Adrenal gland (tissue), 12 donors: ENCODE measurements around the gene SUSD1. TPM values are rescaled to one million over a fixed set of nuclear protein-coding genes. Genes with fewer than 3 reads are reported as not detected.

Experiments
- DNase-seq, 7 donors: peaks; one replicate each; pipeline ENCODE4 v3.0.0-alpha.2; 2019 to 2020
- H3K27ac ChIP-seq, 5 donors: fragments of 200-600 bp; sonication (generic) in 4 of 5; 1 replicate in 3 of 5; 2 replicates in 2 of 5; pipeline versions ENCODE4 v1.5.1 to v1.8.0; 2016 to 2020; ENCODE audit warnings: mild to moderate bottlenecking in 1 of 5
- H3K27me3 ChIP-seq: fragments of 200-600 bp; 2 replicates; pipeline ENCODE4 v1.8.0; 2021
- H3K36me3 ChIP-seq, 2 donors: fragments of 200-600 bp; replicated peaks in 1 of 2; 1 replicate in 1 of 2; 2 replicates in 1 of 2; pipeline versions ENCODE4 v1.5.1 to v1.8.0; 2018 to 2022
- H3K4me1 ChIP-seq, 2 donors: fragments of 200-600 bp; replicated peaks in 1 of 2; 1 replicate in 1 of 2; 2 replicates in 1 of 2; pipeline versions ENCODE4 v1.5.1 to v1.8.0; 2018 to 2021
- H3K4me3 ChIP-seq, 4 donors: fragments of 200-600 bp; sonication (generic) in 3 of 4; one replicate each; pipeline ENCODE4 v1.5.1; 2016 to 2018
- H3K9me3 ChIP-seq, 3 donors: fragments of 200-600 bp; sonication (generic) in 1 of 3; replicated peaks in 1 of 3; 1 replicate in 2 of 3; 2 replicates in 1 of 3; pipeline versions ENCODE4 v1.5.1 to v1.8.0; 2016 to 2021
- CTCF ChIP-seq, 6 experiments: fragments of 450-650 bp in 4 of 6; fragments of 200-600 bp in 2 of 6; sonication (generic) in 1 of 6; IDR thresholded peaks; 1 replicate in 5 of 6; 2 replicates in 1 of 6; pipeline versions ENCODE4 v1.5.1 to v1.8.0; 2016 to 2021; ENCODE audit warnings: antibody characterized with exemption in 6 of 6, mild to moderate bottlenecking in 2 of 6, moderate library complexity in 1 of 6
- POLR2A ChIP-seq, 2 donors: fragments of 450-650 bp; IDR thresholded peaks; one replicate each; pipeline ENCODE4 v1.6.1; 2017; ENCODE audit warnings: antibody characterized with exemption in 2 of 2, mild to moderate bottlenecking in 2 of 2, moderate library complexity in 1 of 2
- WGBS, 4 donors: extraction: QIAGEN DNeasy Blood & Tissue Kit in 2 of 4; methylation state at CpG; one replicate each; pipeline versions ENCODE4 v1.1.5 to v1.1.7; 2013 to 2017; 5-methylcytosine and 5-hydroxymethylcytosine counted together
- intact Hi-C, 2 donors: fragments of 100-400 bp; cut with DNase I; formaldehyde crosslinking; loops; one replicate each; pipeline versions ENCODE4 v1.14.1 to v1.15.0; 2022 to 2023
- polyA plus RNA-seq, 3 donors: library from polyadenylated mRNA; stranded (reverse); fragments of 200-250 nt in 2 of 3; fragments of 350-450 nt in 1 of 3; fragmentation: Illumina TruSeq in 1 of 3; extraction: RNeasy Lipid Tissue Mini Kit (QIAGEN cat#74804) in 1 of 3; gene quantifications; one replicate each; pipeline ENCODE4 v1.2.3, GENCODE V29; 2013 to 2014
- total RNA-seq, 9 donors: library from RNA; depleted of rRNA in 4 of 9; stranded (reverse); fragments of >200 nt in 4 of 9; fragments of 120-200 nt in 1 of 9; fragmentation: NEBNext Ultra II Directional in 1 of 9; extraction: Animal tissue kit (Norgen Biotek cat#: 25700) in 1 of 9; gene quantifications; one replicate each; pipeline versions ENCODE4 v1.1.0 to v1.2.4, GENCODE V29; 2013 to 2023
- donor health status: healthy with polysubstance abuse.
- donor health status: Bipolar disorder and iron deficiency.
- donor health status: DM: yes; HTN: yes; CAD: no.
- donor health status: DM: no; HTN: no; CAD: no.
- donor health status: DM: no; HTN: no; CAD: no.
- donor health status: DM: yes; HTN: yes; CAD: no.

The SUSD1 gene
- total and polyA plus RNA-seq, 12 donors = 4.7 to 37.0 (median 20.8) TPM

- Histone ChIP-seq H3K36me3 (no peaks in the 10 kb centered on the region), H3K27ac (peak overlapping the region in 2 of 5 donors; percentile 23 to 56), H3K27me3 (no peaks in the 10 kb centered on the region), H3K4me1 (peaks cover 10 to 23% of the 10 kb centered on the region in 2 donors), H3K4me3 (no peak overlapping the region), H3K9me3 (no peaks in the 10 kb centered on the region)
- 64 to 72% (median 68%) methylated on average over 4 of the region's 4 CpGs for WGBS, 4 donors
- intact Hi-C loops = no loop called here
- DNase-seq = no peak
- TF ChIP-seq POLR2A (IDR thresholded peaks at IDR 0.05) (no peak), CTCF (IDR thresholded peaks at IDR 0.05) (no peak)
These were observed 125.1 kb downstream of the SUSD1 start for GRCh38 chr9:112049811-112050516.

- 30 to 49% (median 38%) methylated on average over 11 of the region's 11 CpGs for WGBS, 4 donors
- H3K4me3 ChIP-seq = no peak overlapping the region
- H3K27ac ChIP-seq = peak overlapping the region in 3 of 5 donors; percentile 43 to 56 (median 46)
- DNase-seq = peak in 1 of 7 donors; percentile 24
- intact Hi-C loops = no loop called here
- peaks cover 10 to 23% of the 10 kb centered on the region in 2 donors for H3K4me1 ChIP-seq
- no peaks in the 10 kb centered on the region for H3K36me3 ChIP-seq
- TF ChIP-seq POLR2A (IDR thresholded peaks at IDR 0.05) = no peak
- no peak for TF ChIP-seq CTCF (IDR thresholded peaks at IDR 0.05)
- H3K27me3 ChIP-seq = no peaks in the 10 kb centered on the region
- H3K9me3 ChIP-seq = no peaks in the 10 kb centered on the region
These were observed 126.0 kb downstream of the SUSD1 start for GRCh38 chr9:112048924-112049691.

- no peak for DNase-seq
- intact Hi-C loops = no loop called here
- Histone ChIP-seq H3K9me3 (no peaks in the 10 kb centered on the region), H3K27me3 (no peaks in the 10 kb centered on the region), H3K4me3 (no peak overlapping the region), H3K27ac (no peak overlapping the region), H3K36me3 (no peaks in the 10 kb centered on the region), H3K4me1 (peaks cover 10 to 23% of the 10 kb centered on the region in 2 donors)
- no peak for TF ChIP-seq CTCF (IDR thresholded peaks at IDR 0.05)
- TF ChIP-seq POLR2A (IDR thresholded peaks at IDR 0.05) = no peak
These were observed 127.5 kb downstream of the SUSD1 start for GRCh38 chr9:112047538-112048066.

- intact Hi-C loops = no loop called here
These were observed 128.9 kb downstream of the SUSD1 start for GRCh38 chr9:112046181-112046580.

More at GRCh38 chr9:112046181-112046580, 128.9 kb downstream of the SUSD1 start:
- TF ChIP-seq CTCF (IDR thresholded peaks at IDR 0.05) (no peak), POLR2A (IDR thresholded peaks at IDR 0.05) (no peak)
- peaks cover 10 to 23% of the 10 kb centered on the region in 2 donors for H3K4me1 ChIP-seq
- H3K4me3 ChIP-seq = no peak overlapping the region
- H3K27me3 ChIP-seq = no peaks in the 10 kb centered on the region
- DNase-seq = no peak
- H3K27ac ChIP-seq = no peak overlapping the region
- H3K9me3 ChIP-seq = no peaks in the 10 kb centered on the region
- no peaks in the 10 kb centered on the region for H3K36me3 ChIP-seq
